Ascending aorta (tissue), 2 donors: ENCODE results near the gene ATPAF2. TPM values are rescaled to one million over a fixed set of nuclear protein-coding genes. Genes with fewer than 3 reads are reported as not detected.

Experiments
- DNase-seq, 2 donors: peaks; one replicate each; pipeline ENCODE4 v3.0.0-alpha.2; 2019; ENCODE audit warnings: low spot score in 2 of 2
- H3K27ac ChIP-seq, 2 donors: fragments of 200-600 bp; sonication (generic); one replicate each; pipeline ENCODE4 v1.5.1; 2016 to 2017; ENCODE audit warnings: mild to moderate bottlenecking in 1 of 2
- H3K27me3 ChIP-seq: fragments of 200-600 bp; sonication (generic); one replicate; pipeline ENCODE4 v1.5.1; 2017
- H3K36me3 ChIP-seq, 2 donors: fragments of 200-600 bp; sonication (generic); one replicate each; pipeline ENCODE4 v1.5.1; 2016
- H3K4me1 ChIP-seq, 2 donors: fragments of 200-600 bp; sonication (generic); one replicate each; pipeline ENCODE4 v1.5.1; 2016 to 2017; ENCODE audit warnings: mild to moderate bottlenecking in 1 of 2
- H3K4me3 ChIP-seq, 2 donors: fragments of 200-600 bp; sonication (generic); one replicate each; pipeline ENCODE4 v1.5.1; 2016 to 2017; ENCODE audit warnings: mild to moderate bottlenecking in 1 of 2
- H3K9me3 ChIP-seq, 2 donors: fragments of 200-600 bp; sonication (generic); one replicate each; pipeline ENCODE4 v1.5.1; 2016
- intact Hi-C: fragments of 100-400 bp; cut with DNase I; formaldehyde crosslinking; loops from one replicate; pipeline ENCODE4 v1.15.1; 2023
- total RNA-seq: library from RNA; depleted of rRNA; stranded (reverse); fragments of >200 nt; gene quantifications from one replicate; pipeline ENCODE4 v1.1.0, GENCODE V29; 2016
- TF ChIP-seq, protein P1 (sequence below), 3 experiments: fragments of 200-600 bp in 2 of 3; fragments of 450-650 bp in 1 of 3; sonication (generic) in 2 of 3; IDR thresholded peaks; one replicate each; pipeline ENCODE4 v1.5.1; 2016 to 2019; ENCODE audit warnings: antibody characterized with exemption in 3 of 3, mild to moderate bottlenecking in 1 of 3, moderate library complexity in 1 of 3

ATPAF2 gene
- total RNA-seq, 1 donor from 2014 or later = 2.6 TPM

DNA sequence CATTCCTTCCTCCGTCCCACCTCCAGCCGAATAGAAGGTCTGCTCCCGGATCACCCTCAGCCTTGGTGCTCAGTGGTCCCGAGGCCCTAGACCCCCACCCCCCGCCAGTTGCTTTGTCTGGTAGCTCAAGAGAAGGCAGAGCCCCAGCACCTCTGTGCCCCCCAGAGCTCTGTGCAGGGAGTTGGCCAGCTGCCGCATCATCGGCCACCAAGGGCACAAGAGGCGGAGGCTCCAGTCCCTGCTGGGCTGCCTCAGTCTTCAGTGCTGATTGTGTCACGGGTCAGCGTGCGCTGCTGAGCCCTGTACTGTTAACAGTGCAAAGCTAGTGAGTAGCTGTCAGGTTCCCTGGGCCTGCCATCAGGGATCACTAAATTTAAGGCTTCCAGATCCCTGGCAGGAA, 26.6 kb upstream of the ATPAF2 start:
- Histone ChIP-seq H3K9me3 (no peaks in the 10 kb centered on the region), H3K4me3 (no peak overlapping the region), H3K36me3 (peaks cover 45 to 52% of the 10 kb centered on the region in 2 donors), H3K27ac (no peak overlapping the region), H3K4me1 (no peaks in the 10 kb centered on the region), H3K27me3 (no peaks in the 10 kb centered on the region)
- DNase-seq = no peak
- TF ChIP-seq, protein P1, sequence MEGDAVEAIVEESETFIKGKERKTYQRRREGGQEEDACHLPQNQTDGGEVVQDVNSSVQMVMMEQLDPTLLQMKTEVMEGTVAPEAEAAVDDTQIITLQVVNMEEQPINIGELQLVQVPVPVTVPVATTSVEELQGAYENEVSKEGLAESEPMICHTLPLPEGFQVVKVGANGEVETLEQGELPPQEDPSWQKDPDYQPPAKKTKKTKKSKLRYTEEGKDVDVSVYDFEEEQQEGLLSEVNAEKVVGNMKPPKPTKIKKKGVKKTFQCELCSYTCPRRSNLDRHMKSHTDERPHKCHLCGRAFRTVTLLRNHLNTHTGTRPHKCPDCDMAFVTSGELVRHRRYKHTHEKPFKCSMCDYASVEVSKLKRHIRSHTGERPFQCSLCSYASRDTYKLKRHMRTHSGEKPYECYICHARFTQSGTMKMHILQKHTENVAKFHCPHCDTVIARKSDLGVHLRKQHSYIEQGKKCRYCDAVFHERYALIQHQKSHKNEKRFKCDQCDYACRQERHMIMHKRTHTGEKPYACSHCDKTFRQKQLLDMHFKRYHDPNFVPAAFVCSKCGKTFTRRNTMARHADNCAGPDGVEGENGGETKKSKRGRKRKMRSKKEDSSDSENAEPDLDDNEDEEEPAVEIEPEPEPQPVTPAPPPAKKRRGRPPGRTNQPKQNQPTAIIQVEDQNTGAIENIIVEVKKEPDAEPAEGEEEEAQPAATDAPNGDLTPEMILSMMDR (IDR thresholded peaks at IDR 0.05) = no peak
- intact Hi-C loops = no loop called here

DNA sequence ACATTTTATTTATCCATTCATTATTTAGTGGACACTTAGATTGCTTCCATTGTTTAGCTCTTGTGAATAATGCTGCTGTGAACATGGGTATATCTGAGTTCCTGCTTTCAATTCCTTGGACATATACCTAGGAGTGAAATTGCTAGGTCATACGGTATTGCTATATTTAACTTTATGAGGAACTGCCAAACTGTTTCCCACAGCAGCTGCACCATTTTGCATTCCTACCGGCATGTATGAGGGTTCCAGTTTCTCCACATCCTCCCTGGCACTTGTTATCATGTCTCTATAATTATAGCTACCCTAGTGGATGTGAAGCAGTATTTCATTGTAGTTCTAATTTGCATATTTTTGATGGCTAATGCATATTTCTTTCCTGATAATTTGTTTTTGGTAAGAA, 25.1 kb upstream of the ATPAF2 start:
- Histone ChIP-seq H3K4me3 (no peak overlapping the region), H3K4me1 (no peaks in the 10 kb centered on the region), H3K27ac (no peak overlapping the region), H3K36me3 (peaks cover 54 to 63% of the 10 kb centered on the region in 2 donors), H3K9me3 (no peaks in the 10 kb centered on the region), H3K27me3 (no peaks in the 10 kb centered on the region)
- intact Hi-C loops = no loop called here
- DNase-seq = no peak
- TF ChIP-seq, protein P1 (IDR thresholded peaks at IDR 0.05) = no peak

DNA sequence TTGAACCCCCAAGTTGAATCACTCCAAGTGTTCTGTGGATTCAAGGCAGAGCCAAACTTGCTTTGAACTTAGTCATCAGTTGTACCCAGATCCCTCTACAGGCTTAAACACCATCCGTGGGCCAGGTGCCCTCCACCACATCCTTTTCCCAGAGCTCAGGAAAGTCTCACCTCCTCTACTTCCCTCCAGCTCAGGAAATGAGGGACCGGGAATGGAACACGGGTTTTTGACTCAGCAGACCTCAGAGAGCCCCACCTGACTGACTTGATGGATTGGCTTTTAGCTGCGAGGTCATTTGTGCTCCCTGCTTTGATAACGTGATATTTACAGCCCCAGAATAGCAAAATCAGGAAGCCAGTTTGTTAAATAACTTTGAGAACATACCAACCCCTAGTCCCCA, 20.3 kb upstream of the ATPAF2 start:
- no peak overlapping the region for H3K27ac ChIP-seq
- H3K4me1 ChIP-seq = no peaks in the 10 kb centered on the region
- H3K4me3 ChIP-seq = no peak overlapping the region
- TF ChIP-seq, protein P1 (IDR thresholded peaks at IDR 0.05) = no peak
- intact Hi-C loops = no loop called here
- H3K36me3 ChIP-seq = peaks cover 69 to 86% of the 10 kb centered on the region in 2 donors
- H3K9me3 ChIP-seq = no peaks in the 10 kb centered on the region
- no peak for DNase-seq
- no peaks in the 10 kb centered on the region for H3K27me3 ChIP-seq

DNA sequence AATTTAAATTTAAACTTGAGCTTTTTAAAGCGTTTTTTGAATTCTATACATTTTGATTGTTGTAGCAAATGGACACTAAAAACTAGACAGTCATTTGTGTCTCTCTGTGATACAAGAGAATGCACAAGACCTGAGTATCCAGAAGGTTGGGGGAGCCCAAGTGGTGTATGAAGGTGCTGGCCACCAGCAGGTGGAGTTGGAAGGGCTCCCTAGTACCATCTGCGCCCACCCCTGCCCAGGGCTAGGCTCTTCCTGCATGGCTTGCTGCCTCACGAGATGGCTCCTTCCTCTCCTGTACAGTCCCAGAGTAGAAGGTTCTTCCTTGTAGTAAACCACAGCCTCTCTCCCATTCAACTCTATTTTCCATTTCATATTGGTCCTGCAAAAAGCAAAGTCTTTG, 17.2 kb upstream of the ATPAF2 start:
- no peak for DNase-seq
- intact Hi-C loops = no loop called here
- Histone ChIP-seq H3K27me3 (no peaks in the 10 kb centered on the region), H3K9me3 (no peaks in the 10 kb centered on the region), H3K4me3 (no peak overlapping the region), H3K27ac (no peak overlapping the region), H3K36me3 (peaks cover 49 to 78% of the 10 kb centered on the region in 2 donors), H3K4me1 (no peaks in the 10 kb centered on the region)
- TF ChIP-seq, protein P1 (IDR thresholded peaks at IDR 0.05) = no peak

DNA sequence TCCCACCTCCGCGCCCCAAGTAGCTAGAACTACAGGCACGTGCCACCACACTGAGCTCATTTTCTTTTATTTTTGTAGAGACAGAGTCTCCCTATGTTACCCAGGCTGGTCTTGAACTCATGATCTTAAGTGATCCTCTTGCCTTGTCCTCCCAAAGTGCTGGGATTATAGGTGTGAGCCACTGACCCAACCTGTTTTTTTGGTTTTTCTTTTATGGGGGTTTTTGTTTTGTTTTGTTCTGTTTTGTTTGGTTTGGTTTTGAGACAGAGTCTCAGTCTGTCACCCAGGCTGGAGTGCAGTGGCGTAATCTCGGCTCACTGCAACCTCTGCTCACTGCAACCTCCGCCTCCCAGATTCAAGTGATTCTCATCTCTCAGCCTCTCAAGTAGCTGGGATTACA, 16.6 kb upstream of the ATPAF2 start:
- intact Hi-C loops = no loop called here
- Histone ChIP-seq H3K36me3 (peaks cover 44 to 72% of the 10 kb centered on the region in 2 donors), H3K27ac (no peak overlapping the region), H3K4me1 (no peaks in the 10 kb centered on the region), H3K9me3 (no peaks in the 10 kb centered on the region), H3K4me3 (no peak overlapping the region), H3K27me3 (no peaks in the 10 kb centered on the region)
- TF ChIP-seq, protein P1 (IDR thresholded peaks at IDR 0.05) = no peak
- DNase-seq = no peak
